GM12864 (cell line): Measurements from ENCODE around the gene TADA3.

Source experiments
- DNase-seq: peaks from one replicate; pipeline ENCODE4 v3.0.0-alpha.2; 2011; ENCODE audit warnings: low read depth
- H3K4me3 ChIP-seq: 2 replicates; pipeline ENCODE4 v1.5.1; 2011; ENCODE audit warnings: mild to moderate bottlenecking, low read depth, low read length, control low read depth
- CTCF ChIP-seq: IDR thresholded peaks from 2 replicates; pipeline ENCODE4 v1.5.1; 2011; ENCODE audit warnings: low read depth, mild to moderate bottlenecking, moderate library complexity, low read length, control low read depth, inconsistent platforms; ENCODE audit errors: missing control alignments

Gene TADA3

DNA sequence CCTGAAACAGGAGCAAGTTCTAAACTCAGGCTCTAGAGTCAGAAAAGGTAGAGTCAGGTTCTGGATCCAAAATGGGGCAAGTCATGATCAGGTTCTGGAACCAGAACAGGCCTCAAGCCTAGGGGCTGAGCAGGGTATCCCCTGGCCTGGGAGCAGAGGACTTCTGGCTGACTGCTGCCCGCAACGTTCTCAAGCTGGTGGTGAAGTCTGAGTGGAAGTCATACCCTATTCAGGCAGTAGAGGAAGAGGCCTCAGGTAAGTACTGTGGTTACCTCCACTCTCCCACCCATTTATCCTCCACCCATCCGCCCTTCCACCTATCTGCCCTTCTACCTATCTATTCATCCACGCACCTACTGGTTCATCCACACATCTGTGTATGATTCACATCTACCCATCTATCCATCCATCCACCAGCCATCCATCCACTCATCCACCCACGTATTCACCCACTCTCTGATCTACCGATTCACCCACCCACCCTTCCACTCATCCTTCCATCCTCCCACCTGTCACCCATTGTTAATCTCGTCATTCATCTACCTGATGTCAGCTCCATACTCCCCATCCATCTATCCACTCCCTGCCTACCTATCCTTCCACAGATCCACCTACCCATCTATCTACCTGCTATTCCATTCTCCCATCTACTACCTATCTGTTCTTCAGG lies 26.5 kb upstream of the TADA3 start:
- no peak overlapping the region for H3K4me3 ChIP-seq
- TF ChIP-seq CTCF = no peak
- DNase-seq = no peak

- no peak for DNase-seq
- no peak overlapping the region for H3K4me3 ChIP-seq
- no peak for TF ChIP-seq CTCF
Measured at GRCh38 chr3:9817436-9817835, 25.2 kb upstream of the TADA3 start.

DNA sequence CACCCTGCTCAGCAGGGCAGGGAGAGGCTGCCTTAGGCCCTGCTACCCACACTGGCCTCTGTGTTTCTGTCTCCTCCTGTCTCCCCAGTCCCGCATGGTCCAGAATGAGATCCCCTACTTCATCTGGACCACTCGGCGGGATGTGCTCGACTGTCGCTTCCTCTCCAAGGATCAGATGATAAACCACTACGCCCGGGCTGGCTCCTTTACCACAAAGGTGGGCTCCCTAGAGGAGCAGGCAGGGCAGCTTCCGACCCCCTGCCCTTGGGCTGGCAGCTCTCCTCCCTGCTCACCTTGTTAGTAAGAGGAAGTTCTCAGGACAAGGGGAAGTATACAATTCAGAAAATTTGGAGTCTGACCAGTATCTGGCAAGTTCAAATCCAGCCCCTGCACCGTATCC lies 23.7 kb upstream of the TADA3 start:
- TF ChIP-seq CTCF = no peak

GRCh38 chr3:9812870-9813483 lies 20.7 kb upstream of the TADA3 start:
- no peak for DNase-seq
- no peak for TF ChIP-seq CTCF
- no peak overlapping the region for H3K4me3 ChIP-seq

More for the DNA sequence above, 23.7 kb upstream of the TADA3 start:
- H3K4me3 ChIP-seq = no peak overlapping the region
- DNase-seq = no peak

DNA sequence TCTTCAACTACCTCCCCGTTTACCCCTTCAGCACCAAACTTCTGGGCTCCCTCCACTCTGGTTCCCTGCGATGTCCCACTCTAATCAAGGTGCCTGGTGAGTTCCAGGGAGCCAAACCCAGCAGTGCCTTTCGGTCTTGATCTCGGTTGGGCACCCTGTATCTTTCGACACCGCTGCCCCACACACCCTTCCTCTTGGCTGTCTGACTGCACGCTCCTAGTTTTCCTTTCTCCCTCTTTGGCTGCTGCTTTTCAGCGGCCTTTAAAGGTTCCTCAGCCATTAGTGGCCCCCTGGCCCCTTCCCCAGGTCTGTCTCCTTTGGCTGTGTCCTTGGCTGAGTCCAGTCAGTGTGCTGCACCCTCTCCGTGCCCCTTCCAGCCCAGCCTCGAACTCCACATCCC lies 18.6 kb upstream of the TADA3 start:
- DNase-seq = no peak
- no peak overlapping the region for H3K4me3 ChIP-seq
- TF ChIP-seq CTCF = no peak

DNA sequence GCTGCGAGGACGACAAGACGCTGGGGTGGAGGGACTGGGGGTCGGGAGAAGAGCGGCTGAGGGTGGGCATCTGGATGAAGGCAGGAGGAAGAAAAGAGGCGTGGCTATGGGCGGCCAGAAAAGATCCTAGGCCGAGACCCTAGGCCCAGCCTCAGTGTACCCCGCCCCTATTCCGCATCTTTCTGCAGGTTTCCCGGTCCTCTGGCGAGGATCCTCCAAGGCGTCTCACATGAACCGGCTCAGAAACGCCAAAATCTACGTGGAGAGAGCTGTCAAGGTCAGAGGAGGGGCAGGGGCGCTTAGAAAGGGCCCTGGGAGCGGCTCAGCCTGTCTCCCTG lies 18.1 kb upstream of the TADA3 start:
- TF ChIP-seq CTCF = no peak
- peak overlapping the region; percentile 61 for H3K4me3 ChIP-seq
- no peak for DNase-seq
